GM19240 (cell line): ENCODE results near the gene CNTNAP2.
"Not testable (repeated sequence)": the region's sequence is repeated elsewhere in the genome, so short reads cannot be mapped to it uniquely, and the experiment has no call there.

Source experiments
- DNase-seq: peaks from one replicate; pipeline ENCODE4 v3.0.0; 2011; ENCODE audit warnings: low spot score; ENCODE audit not compliant: insufficient read length

The CNTNAP2 gene

DNA sequence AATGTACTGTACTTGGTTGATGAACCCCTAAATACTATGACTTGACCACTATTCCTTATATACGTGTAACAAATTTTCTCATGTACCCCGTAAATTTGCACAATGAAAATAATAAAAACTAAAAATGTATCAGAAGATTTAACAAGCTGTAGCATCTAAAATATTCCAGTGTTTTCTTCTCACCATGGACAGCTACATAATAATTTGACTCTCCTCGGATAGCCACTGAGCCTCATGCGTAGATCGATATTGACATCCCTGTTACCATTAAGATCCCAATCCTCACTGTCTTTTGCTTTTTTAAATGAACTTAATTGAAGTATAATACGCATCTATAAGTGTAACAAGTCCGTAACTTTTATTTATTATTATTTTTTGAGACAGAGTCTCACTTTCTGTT lies 2294.3 kb downstream of the CNTNAP2 start:
- DNase-seq, result no peak

- no peak for DNase-seq
Measured at GRCh38 chr7:148412691-148413090, 2296.1 kb downstream of the CNTNAP2 start.

DNA sequence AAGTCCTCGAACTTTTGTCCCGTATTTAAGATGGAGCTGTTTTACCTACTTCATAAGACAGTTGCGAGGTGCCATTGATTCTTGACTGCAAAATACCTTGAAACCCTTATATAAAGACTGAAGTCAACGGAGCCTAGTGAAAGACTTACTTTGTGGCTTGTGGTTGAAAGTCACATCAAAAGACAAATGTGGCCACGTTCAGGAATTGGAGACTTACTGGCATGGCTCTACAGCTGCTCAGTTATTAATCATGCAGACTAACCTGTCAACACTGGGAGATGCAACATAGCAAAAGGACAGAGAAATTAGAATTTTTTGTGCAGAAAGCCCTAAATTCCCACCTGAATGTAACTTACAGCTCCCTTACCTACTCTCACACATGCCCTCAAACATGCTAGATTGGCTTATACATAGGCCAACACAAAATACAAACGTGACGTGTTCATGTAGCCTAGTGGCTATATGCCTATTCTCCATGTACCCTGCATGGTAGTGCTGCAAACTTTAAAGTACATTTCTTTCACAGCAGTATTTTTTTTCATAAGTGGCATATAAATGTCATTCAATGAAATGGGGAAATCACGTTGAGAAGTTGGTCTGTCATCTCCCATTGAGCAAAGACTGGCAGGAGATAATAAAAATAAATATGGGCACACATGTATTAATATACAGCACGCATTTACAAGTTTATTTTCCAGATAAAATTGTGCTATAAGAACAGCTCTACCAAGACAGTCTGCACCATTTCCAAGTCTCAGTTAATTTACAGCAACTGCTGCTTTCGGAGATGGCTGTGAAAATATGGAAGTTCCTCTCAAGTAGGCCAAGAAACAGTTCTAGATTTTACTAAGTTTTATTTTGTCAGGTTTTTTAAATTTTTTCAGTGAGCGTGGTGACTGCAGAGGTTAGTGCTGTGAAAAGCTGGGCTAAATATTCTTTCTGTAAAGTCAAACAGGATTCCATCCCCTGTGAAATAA lies 2303.5 kb downstream of the CNTNAP2 start:
- peak; percentile 29 for DNase-seq

GRCh38 chr7:148422030-148422429 lies 2305.4 kb downstream of the CNTNAP2 start:
- DNase-seq, result no peak

DNA sequence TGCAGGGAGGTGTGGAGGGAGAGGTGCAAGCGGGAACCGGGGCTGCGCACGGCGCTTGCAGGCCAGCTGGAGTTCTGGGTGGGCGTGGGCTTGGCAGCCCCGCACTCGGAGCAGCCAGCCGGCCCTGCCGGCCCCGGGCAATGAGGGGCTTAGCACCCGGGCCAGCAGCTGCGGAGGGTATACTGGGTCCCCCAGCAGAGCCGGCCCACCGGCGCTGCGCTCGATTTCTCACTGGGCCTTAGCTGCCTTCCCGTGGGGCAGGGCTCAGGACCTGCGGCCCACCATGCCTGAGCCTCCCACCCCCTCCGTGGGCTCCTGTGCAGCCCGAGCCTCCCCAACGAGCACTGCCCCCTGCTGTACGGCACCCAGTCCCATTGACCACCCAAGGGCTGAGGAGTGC lies 2309.8 kb downstream of the CNTNAP2 start:
- DNase-seq, result not testable (repeated sequence)

DNA sequence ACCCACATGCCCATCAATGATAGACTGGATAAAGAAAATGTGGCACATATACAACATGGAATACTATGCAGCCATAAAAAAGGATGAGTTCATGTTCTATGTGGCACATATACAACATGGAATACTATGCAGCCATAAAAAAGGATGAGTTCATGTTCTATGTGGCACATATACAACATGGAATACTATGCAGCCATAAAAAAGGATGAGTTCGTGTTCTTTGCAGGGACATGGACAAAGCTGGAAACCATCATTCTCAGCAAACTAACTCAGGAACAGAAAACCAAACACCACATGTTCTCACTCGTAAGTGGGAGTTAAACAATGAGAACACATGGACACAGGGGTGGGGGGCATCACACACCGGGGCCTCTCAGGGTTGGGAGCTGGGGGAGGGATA lies 2314.1 kb downstream of the CNTNAP2 start:
- DNase-seq, result not testable (repeated sequence)

GRCh38 chr7:148433521-148434180 lies 2317.1 kb downstream of the CNTNAP2 start:
- no peak for DNase-seq

- no peak for DNase-seq
Measured at GRCh38 chr7:148434181-148434757, 2317.7 kb downstream of the CNTNAP2 start.

GRCh38 chr7:148434887-148435286 lies 2318.3 kb downstream of the CNTNAP2 start:
- no peak for DNase-seq

- no peak for DNase-seq
Measured at GRCh38 chr7:148435715-148436114, 2319.1 kb downstream of the CNTNAP2 start.

GRCh38 chr7:148436135-148436534 lies 2319.5 kb downstream of the CNTNAP2 start:
- no peak for DNase-seq

DNA sequence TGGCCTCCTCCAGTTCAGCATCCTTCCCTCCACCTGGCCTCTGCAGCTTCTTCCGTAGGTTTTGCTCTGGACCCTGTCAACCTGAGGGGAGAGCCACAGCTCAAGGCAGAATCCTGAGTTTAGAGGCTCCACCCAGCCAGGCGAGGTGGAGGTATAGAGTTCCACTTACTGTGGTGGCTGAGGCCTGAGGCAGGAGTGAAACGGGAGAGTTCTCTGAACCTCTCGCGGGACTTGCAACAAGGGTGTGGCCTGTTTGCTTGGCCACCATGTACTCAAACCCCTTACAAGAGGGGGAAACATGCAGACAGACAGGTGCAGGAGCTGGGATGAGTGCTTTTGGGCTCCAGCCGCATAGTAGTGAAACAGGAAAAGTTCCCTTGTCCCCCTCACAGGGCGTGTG lies 2320.0 kb downstream of the CNTNAP2 start:
- DNase-seq, result no peak

GRCh38 chr7:148437043-148437442 lies 2320.4 kb downstream of the CNTNAP2 start:
- no peak for DNase-seq

- DNase-seq, result no peak
Measured at GRCh38 chr7:148442141-148442655, 2325.6 kb downstream of the CNTNAP2 start.

- no peak for DNase-seq
Measured at GRCh38 chr7:148442933-148443332, 2326.3 kb downstream of the CNTNAP2 start.

- no peak for DNase-seq
Measured at GRCh38 chr7:148445260-148446044, 2328.9 kb downstream of the CNTNAP2 start.

DNA sequence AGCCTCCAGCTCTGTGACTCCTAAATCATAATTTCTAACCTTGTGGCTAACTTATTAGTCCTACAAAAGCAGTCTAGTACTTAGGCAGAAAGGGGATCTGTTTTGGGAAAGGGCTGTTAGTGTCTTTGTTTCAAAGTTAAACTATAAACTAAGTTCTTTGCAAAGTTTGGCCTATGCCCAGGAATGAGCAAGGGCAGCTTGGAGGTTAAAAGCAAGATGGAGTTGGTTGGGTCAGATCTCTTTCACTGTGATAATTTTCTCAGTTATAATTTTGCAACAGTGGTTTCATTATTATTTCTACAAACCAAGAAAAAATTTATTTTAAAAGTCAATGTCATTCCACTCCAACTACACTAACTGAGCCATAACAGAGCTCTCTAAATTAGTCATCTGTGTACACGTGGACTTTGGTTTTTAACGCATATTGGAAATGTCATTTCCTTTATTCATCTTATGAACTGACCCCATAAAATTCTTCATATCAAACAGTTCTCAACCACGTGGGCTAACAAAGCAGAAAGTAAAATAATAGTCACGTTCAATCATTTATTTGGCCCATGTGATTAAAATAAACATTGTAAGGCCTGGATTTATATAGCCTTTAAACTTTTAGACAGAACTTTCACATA lies 2330.7 kb downstream of the CNTNAP2 start:
- DNase-seq, result peak; percentile 12

DNA sequence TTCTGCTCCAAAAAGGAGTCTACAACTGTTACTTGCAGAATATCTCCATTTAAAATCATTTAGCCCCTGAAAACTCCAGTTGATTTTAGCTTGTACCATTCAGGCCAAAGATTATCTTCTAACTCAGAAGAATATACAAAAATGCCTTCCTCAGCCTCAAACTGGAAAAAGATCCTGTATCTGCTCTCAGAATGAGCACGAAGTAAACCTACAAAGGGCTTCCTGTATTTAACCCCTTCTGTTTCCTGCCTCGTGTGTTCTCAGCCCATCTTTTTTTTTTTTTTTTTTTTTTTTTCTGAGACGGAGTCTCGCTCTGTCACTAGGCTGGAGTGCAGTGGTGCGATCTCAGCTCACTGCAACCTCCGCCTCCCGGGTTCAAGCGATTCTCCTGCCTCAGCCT lies 2334.9 kb downstream of the CNTNAP2 start:
- DNase-seq, result not testable (repeated sequence)

GRCh38 chr7:148456351-148456750 lies 2339.8 kb downstream of the CNTNAP2 start:
- no peak for DNase-seq

GRCh38 chr7:148457310-148457921 lies 2340.8 kb downstream of the CNTNAP2 start:
- DNase-seq, result no peak
